ENCODE measurements around the gene ARFIP1.
"Not testable (repeated sequence)": the region's sequence is repeated elsewhere in the genome, so short reads cannot be mapped to it uniquely, and the experiment has no call there.

The ARFIP1 gene

DNA sequence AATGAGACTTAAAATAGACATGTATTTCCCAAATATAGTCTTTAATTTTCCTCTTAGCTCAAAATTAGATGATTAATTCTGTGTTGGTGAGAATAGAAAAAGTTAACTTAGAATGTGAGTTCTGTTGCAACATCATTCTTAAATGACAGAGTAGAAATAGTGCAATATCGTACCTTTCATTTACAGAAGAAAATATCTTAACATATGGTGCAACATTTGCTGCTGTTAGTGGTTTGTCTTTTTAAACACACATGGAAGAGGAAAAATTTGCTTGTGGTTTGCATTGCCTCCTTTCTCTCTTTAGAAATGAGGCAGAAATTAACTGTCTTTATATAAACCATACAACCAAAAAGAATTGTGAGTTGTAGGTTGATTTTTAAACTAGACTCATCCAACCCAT, 117.1 kb downstream of the ARFIP1 start:
- no peak for DNase-seq (ENCODE audit: low read depth in 2 of 2)

DNA sequence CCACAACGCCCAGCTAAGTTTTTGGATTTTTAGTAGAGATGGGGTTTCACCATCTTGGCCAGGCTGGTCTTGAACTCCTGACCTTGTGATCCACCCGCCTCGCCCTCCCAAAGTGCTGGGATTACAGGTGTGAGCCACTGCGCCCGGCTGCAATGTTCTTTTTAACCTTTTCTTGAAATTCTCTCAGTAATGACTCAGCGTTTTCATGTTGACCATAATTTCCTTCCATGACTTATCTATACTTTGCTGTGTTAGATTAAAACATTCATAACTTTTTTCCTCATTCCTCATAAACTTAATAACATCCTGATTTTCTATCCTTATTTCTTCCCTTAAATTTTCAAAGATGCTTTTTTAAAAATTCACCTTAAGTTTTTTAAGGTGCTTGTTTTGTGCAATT, 118.4 kb downstream of the ARFIP1 start:
- DNase-seq (ENCODE audit: low read depth in 2 of 2) = not testable (repeated sequence)

DNA sequence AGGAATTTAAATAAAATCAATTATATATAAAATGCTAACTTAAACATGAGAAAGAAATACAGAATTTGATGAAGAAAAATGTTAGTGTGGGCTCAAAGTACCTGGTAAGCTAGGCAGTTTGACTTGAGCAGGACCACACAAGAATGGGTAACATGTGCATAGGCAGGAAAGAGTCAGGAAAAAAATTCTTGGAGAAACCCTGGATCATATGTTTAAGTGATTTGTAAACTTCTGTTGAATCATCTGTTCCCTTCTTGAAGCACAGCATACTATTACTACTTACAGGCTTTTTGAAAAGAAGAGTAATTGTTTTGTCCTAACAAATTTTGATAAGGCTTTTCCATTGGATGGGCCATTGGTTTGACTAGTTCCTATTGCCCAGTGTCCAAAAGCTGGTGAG, 118.9 kb downstream of the ARFIP1 start:
- DNase-seq (ENCODE audit: low read depth in 2 of 2) = no peak

DNA sequence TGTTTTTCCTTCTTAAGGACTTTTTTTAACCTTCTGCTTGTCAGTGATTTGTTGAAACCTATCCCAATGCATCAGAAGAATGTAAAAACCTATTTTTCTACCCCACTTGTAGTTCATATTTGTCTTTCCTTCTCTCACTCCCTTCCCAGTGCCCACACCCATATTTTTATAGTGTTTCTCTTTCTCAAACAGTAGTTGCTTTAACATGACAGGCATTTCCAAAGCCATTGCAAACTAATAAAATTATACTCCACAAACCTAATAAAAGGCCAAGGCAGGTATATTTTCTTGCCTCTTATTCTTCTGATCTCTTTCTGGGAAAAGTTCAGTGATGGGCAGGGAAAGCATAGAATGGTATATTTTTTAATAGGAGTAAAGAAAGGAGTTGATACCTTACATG, 120.6 kb downstream of the ARFIP1 start:
- DNase-seq (ENCODE audit: low read depth in 2 of 2) = no peak

DNA sequence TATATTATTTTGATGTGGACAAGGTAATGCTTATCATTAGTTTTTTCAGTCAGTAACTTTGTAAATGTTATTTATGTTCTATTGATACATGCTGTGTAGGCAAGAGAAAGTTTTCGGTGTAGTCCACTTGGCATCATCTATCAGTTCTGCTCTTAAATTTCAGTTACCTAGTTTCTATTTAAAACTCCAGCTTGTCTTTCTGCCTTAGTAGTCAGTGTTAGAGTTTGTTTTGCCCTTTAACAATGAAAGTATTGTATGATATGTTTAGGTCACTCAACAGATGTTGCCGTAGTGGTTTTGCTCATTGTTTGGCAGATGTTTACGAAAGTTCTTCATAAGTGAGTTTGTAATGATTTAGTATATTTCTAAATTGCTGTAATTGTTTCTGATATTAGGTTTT, 121.5 kb downstream of the ARFIP1 start:
- DNase-seq (ENCODE audit: low read depth in 2 of 2) = no peak

DNA sequence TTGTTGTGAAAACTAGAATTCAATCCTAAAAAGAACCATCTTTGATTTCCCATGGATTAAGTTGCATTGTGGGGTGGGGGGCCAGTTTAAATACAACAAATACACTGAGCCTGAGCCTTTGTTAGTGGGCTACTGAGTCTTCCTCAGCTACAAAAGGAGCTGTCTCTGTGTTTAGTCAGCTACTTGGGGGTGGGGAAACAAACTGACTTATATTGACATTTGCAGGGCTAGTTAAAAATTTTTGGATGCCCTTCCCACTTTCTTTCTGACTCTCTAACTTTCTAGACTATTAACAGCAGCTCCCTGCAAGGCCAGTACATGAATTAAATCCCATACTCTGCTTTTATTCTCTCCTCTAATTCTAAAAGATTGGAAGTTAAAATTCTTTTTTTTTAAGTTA, 123.9 kb downstream of the ARFIP1 start:
- no peak for DNase-seq (ENCODE audit: low read depth in 2 of 2)

DNA sequence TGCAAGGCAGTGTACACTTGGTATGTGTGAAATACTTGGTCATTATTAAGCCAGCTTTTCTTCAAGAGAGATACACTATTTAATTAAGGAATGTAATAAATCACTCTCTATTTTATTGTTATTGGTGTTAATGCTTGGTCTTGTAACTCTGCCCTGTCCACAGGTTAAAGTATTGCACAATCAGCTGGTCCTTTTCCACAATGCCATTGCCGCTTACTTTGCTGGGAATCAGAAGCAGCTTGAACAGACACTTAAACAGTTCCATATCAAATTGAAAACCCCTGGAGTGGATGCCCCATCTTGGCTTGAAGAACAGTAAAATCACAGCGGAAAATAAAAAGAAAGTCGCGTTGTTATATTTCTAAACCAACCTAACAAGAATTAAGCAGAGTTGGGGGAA, 130.1 kb downstream of the ARFIP1 start:
- DNase-seq (ENCODE audit: low read depth in 2 of 2) = no peak

DNA sequence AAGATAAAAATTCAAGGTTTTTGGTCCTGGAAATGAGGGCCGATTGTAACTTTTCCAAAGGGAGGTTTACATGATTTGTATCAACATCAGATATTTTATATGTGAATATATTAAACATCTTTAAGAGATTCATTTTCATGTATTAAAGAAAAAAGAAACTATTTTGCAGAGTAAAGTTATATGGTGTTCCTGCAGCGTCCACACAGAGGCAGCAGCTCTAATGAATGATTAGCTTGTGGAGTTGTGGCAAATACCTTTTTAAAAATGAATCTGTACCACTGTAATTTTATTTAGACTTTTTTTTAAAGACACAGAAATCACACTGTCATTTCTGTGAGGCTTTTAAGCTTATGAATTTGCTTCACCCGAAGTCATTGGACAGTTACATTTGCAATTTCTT, 130.8 kb downstream of the ARFIP1 start:
- DNase-seq (ENCODE audit: low read depth in 2 of 2) = no peak

DNA sequence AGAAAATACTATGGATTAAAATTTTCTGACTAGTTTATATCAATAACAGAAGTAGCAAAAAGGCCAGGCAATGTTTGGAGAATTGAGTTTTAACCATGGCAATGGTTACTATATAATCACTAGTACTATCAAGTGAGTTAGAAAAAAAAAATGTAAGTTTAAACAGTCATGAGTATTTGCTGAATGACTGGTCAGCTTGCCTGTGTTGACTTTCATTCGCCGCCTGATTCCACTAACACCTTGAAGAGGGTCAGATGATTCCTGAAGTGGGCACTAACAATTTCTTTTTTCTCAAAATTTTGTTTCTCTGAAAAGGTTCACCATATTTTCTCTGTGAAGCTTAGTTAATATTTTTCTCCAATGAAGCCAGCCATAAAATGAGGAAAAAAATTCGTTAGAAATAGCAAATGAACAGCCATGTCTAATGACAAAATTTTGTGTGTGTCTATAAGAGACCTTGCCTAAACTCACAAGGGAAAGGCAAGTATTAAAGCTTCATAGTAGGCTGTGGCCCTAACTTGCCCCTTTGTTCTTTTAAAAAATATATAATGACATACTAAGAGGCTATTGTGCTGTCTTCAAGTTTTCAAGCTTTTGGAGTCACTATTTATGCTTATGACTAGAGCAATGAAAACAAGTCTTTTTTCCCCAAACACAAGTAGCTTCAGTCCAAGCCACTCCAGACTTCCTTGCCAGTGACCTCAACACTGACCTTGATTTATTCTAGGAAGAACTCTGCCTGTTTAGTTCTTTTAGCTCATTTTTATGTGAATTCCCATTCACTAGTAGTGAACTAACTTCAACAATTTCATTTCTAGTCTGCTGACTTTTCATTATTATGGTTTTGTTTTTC, 138.0 kb downstream of the ARFIP1 start:
- no peak for DNase-seq (ENCODE audit: low read depth in 2 of 2)

DNA sequence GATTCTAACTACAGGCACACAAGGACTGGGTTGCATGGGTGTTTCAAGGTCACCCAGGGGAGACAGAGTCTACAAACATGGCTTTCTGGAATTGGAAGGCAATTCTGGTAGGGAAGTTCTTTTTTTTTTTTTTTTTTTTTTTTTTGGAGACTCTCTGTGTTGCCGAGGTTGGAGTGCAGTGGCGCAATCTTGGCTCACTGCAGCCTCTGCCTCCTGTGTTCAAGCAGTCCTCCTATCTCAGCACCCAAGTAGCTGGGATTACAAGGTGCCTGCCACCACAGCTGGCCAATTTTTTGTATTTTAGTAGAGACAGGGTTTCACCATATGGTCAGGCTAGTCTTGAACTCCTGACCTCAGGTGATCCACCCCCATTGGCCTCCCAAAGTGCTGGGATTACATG, 140.1 kb downstream of the ARFIP1 start:
- DNase-seq (ENCODE audit: low read depth in 2 of 2) = no peak

DNA sequence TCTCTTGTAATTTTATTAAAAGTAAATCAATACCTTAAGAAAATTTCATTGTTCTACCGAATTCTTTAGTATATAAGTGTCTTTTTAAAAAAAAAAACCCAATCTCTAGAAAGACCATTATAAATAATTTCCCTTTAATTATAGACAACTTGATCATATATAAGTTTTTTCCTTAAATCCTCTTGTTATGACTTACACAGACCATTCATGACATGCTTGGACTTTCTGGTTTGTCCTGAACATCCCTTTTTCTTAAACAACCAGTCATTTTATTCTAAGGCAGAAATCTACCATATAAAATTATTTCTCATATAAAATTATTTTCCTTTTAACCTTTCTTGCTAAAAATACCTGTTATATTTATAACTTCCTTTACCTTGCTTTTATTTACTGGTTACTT, 141.0 kb downstream of the ARFIP1 start:
- no peak for DNase-seq (ENCODE audit: low read depth in 2 of 2)

DNA sequence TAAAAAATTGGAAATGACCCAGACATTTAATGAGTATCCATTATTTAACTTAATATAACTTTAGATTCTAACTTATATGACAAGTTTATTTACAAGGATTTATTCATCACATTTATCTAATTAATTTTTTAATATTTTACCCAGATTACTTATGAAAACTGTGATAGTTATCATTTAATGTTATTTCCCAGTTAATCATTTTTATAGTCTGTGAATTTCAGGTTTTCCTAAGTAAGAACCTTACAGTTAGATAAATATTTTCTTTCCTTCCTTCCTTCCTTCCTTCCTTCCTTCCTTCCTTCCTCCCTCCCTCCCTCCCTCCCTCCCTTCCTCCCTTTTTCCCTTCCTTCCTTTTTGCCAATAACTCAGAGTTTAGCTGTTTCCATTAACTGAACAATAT, 141.5 kb downstream of the ARFIP1 start:
- DNase-seq (ENCODE audit: low read depth in 2 of 2) = no peak

DNA sequence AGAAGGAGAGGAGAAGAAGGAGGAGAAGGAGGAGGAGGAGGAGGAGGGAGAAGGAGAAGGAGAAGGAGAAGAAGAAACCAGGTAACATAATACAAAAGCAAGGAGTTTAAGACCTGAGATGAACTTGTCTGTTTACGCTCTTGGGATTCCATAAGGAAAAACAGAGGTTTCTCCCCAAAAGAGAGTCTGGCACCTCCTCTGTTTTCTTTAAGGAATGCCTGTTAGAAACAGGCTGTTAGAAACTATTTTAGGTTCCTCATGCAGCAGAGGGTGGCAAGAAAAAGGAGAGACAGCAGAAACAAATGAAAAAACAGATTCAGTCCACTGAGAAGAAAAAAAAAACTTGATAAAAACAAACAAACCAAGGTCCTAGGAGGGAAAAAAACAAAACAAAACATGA, 146.1 kb downstream of the ARFIP1 start:
- DNase-seq (ENCODE audit: low read depth in 2 of 2) = no peak

DNA sequence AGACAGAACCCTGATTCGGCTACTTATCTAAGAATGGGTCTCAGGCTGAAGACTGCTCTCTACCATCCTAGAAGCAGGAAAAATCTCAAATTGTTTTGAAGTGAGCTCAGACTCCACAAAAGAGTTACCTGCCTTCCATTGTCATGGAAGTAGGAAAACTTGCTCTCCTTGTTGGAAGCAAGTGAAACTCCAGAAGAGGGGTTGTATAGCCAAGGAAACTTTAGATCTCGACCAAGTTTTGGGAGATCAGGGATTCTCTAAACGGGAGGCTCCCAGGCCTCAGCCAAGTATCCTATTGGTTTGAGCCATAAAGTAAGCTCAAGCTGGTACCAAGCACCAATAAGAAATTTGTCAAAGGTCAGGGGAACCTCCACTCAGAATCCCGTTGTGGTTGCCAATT, 147.2 kb downstream of the ARFIP1 start:
- DNase-seq (ENCODE audit: low read depth in 2 of 2) = no peak

DNA sequence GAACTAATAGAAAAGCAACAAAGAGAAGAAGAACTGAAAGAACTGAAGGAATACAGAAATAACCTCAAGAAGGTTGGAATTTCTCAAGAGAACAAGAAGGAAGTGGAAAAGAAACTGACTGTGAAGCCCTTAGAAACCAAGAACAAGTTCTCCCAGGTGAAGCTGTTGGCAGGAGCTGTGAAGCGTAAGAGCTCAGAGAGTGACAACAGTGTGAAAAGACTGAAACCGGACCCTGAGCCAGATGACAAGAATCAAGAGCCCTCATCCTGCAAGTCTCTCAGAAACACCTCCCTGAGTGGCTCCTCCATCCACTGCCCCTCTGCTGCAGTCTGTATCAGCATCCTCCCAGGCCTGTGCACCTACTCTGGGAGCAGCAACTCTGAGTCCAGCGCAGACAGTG, 148.0 kb downstream of the ARFIP1 start:
- no peak for DNase-seq (ENCODE audit: low read depth in 2 of 2)

DNA sequence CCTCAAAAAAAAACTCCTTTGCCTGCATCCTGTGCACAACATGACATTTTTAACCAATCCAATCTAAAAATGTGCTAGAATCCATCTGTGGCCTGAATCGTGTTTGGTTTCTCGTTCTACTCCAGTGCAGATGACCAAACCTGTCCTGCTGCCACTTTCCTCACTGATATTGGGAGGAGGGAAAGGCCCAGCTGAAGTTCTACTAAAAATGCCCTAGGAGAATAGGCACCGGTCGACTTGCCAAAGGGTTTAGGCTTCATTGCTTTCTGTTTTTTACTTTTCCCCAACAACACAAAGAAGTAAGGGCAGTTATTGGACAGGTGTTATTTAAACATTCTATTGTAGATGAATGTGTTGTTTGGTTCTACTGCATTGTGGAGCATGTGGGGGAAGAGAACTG, 148.5 kb downstream of the ARFIP1 start:
- no peak for DNase-seq (ENCODE audit: low read depth in 2 of 2)

DNA sequence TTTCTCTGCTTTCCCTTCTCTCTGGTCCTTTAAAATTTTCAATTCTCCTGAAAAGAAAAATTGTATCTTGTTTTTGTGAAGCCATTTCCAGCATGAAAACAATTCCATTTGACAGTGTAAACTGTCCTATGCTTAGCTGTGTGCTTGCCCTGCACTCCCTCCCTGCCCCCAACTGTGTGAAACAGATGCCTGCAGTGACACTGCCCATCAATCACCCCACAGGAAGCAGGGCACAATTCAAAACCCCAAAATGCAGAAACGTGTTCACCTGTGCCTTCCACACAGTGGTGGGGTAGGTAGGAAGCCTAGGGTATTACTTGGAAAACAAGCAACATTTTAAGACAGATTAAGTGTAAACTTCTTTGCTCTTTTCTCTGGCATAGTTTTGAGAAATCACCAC, 150.1 kb downstream of the ARFIP1 start:
- no peak for DNase-seq (ENCODE audit: low read depth in 2 of 2)

DNA sequence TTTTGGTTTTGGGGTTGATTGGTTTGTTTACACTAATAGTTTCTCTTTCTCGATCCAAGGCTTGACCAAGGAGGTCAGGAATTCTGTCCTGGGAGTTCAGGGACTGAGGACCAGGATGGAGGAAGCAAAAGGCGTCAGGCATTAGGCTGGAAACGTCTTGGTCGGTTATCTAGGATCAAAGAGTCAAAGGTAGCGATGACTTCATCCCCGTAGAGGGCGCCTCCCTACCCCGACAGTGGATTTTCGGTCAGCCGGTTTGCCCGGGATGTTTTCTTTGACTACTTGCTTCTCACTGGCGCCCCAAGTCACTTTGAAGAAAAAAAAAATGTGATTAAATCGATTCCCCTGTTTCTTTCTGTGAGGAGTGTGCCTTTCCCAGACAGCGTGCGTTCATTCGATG, 155.4 kb downstream of the ARFIP1 start:
- no peak for DNase-seq (ENCODE audit: low read depth in 2 of 2)

DNA sequence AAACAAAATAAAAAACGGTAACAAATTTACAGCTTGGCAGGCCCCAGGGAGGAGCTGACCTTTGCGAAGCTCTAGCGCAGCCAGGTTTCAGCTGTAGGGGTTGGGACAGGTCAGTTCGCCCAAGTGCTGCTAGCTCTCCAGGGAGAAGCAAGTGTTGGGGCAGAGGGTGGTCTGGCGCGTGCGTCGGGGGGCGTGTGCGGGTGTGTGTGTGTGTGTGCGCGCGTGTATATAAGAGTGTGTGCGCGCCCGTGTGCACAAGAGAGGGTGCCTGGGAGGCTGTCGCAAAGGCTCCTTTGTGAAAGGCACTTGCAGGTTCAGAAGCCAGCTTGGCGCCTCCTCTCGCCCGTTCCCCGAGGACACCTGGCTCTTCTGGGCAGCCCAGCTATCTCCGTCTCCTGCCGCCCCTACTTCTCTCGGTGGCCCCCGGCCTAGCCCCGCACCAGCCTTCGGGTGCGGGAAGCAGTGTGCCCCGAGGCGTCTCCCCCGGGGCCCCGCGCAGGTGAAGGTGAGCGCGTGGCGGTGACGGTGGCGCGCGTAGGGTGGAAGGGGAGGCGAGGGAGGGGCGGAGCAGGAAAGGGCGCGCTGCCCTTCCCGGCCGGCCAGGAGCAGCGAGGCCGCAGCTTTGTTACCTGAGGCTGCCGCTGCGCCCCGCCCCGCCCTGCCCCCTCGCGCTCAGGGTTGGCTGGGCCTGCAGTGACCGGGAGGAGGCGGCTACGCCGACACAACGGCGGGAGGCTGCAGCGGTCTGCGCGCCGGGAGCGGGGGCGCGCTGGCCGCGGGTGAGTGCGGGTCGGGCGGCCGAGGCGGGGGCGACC, 156.1 kb downstream of the ARFIP1 start, which contains the start of gene FHDC1:
TSS of gene FHDC1 (plus strand) at position 693 of the 815 bp plus-strand sequence. CDS start 6,735 bp downstream, outside the sequence.
- no peak for DNase-seq (ENCODE audit: low read depth in 2 of 2)

DNA sequence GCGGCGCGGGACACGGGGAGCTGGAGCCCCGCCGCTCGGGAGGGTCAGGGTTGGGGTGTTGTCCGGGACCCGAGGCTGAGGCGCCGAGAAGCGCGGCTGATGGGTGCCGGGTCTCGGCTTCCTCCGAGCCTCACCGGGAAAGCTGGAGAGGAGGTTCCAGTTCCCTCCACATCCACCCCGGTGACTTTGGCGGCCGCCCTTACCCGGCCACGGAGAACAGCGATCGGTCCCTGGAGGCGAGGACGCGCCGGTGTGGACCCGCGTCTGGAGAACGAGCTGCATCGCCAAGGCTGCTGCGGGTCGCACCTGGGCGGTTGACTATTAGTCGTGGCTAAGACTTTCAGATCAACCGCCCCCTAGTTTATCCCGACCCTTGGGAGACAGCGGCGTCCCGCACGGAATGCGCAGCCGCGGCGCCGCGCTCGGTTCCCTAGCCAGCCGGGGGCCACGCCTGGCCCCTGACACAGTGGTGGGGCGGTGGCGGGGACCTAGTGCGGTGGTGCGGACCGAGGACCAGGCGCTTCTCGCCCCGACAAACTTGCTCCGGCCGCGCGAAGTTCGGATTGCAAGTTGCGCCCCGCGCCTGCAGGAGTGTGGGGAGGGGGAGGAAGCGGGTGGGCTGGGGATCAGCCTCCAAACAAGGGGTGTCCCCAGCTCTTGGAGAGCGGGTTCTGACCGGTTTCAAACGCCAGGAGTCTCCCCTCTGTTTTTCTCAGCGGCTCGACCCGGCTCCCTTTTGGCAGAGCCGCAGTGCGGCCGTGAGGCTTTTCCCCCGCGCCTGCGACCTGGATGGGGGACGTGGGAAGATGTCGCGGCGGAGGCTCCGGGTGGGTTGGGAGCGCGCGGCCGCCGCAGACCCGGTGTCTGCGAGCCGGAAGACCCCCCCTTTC, 156.9 kb downstream of the ARFIP1 start:
- no peak for DNase-seq (ENCODE audit: low read depth in 2 of 2)

DNA sequence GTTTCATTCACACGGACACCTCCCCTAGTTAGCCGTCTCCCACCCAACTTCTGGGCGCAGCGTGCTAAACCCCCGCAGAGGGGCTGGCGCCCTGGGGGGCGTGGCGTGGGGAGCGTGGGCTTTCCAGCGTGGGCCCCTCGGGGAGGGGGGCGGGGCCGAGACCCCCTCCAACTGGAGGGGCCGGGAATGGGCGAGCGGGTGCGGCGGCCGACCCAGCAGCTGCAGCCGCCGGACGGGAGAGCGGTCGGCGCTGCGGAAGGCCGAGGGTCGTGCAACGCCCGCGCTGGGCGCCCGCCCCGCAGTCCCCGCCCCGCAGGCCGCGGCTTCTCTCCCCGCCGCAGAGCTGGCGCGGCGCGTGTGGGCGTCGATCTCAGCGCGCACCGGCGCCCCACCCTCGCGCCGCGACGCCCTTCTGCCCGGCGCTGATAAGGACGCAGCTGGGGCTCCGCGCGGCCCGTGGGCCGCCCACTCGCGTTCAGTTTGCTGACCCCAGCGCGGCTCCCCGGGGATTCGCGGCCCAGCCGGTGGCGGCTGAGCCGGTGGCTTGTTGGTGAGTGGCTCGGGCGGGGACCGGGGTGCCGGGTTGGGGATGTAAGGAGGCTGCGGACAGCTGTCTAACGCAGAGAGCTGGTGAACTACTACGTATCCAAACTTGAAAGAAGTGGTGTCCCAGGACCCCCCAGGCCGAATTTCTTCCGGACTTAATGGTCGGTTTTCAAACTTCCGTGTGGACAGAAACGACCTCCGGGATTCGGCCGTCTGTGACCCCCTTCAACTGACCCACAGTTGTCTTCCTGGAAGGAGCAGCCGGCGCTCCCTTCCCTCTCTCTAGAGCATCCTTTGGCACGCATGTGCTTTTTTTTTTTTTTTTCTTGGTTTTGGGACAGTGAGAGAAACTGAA, 157.8 kb downstream of the ARFIP1 start:
- no peak for DNase-seq (ENCODE audit: low read depth in 2 of 2)
